Gastrocnemius medialis (tissue), 4 donors: ENCODE results near the gene KCTD15.

Experiments
- CTCF ChIP-seq, 5 experiments: fragments of 450-650 bp in 3 of 5; fragments of 200-600 bp in 2 of 5; sonication (generic) in 2 of 5; IDR thresholded peaks in 4 of 5; conservative IDR thresholded peaks in 1 of 5; 1 replicate in 4 of 5; 2 replicates in 1 of 5; pipeline ENCODE4 v1.5.1; 2016 to 2019; ENCODE audit warnings: antibody characterized with exemption in 5 of 5, mild to moderate bottlenecking in 3 of 5, moderate library complexity in 3 of 5
- POLR2A ChIP-seq, 2 donors: fragments of 450-650 bp; IDR thresholded peaks; one replicate each; pipeline ENCODE4 v1.6.1; 2017; ENCODE audit warnings: antibody characterized with exemption in 2 of 2, mild to moderate bottlenecking in 2 of 2, moderate library complexity in 2 of 2

- no peak for TF ChIP-seq CTCF (IDR thresholded peaks at IDR 0.05 in 4 of 5, conservative IDR thresholded peaks at IDR 0.05 in 1 of 5)
- no peak for TF ChIP-seq POLR2A (IDR thresholded peaks at IDR 0.05)
Measured at GRCh38 chr19:33812388-33813330, 16.0 kb downstream of the KCTD15 start.
